GM19328 (cell line): ENCODE results near the gene SRRM3.
"Not testable (repeated sequence)": the region's sequence is repeated elsewhere in the genome, so short reads cannot be mapped to it uniquely, and the experiment has no call there.

Source experiments
- ATAC-seq: cut with Tn5 transposase; IDR thresholded peaks from one replicate; pipeline ENCODE4 v1.9.1; 2021; ENCODE audit warnings: mild to moderate bottlenecking, moderate library complexity; ENCODE audit not compliant: unreplicated experiment

SRRM3 gene

GRCh38 chr7:76285604-76286374 is 84.1 kb downstream of the SRRM3 start:
- ATAC-seq, result no peak

DNA sequence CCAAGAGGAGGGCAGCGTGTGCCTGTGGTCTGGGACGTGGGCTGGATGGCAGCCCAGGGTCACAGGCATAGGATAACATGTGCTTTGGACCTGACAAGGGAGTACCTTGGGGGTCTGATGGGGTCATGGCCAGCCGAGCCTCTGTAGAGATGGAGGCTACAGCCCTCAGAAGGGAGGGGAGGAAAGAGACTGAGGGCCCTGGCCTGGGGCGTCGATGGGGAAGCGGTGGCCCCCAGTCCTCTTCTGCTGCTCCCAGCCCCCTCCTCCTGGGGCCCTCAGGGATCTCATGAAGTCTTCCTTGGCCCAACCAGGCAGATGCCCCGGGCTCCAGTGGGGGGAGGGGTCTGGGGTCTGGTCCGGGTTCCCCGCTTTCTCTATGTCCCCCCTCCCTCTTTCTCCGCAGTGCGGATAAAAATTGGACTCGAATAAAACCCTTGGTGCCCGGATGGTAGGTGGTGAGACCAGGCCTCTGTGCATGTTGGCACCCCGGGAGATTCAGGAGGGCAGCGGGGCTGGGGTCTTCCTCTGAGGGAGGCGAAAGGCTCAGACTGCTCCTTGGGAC is 85.2 kb downstream of the SRRM3 start:
- ATAC-seq, result no peak

- not testable (repeated sequence) for ATAC-seq
These were observed 89.2 kb downstream of the SRRM3 start for GRCh38 chr7:76290847-76291350.

GRCh38 chr7:76291351-76292212 is 89.9 kb downstream of the SRRM3 start:
- ATAC-seq, result peak; percentile 67

GRCh38 chr7:76292213-76292573 is 90.5 kb downstream of the SRRM3 start:
- no peak for ATAC-seq

DNA sequence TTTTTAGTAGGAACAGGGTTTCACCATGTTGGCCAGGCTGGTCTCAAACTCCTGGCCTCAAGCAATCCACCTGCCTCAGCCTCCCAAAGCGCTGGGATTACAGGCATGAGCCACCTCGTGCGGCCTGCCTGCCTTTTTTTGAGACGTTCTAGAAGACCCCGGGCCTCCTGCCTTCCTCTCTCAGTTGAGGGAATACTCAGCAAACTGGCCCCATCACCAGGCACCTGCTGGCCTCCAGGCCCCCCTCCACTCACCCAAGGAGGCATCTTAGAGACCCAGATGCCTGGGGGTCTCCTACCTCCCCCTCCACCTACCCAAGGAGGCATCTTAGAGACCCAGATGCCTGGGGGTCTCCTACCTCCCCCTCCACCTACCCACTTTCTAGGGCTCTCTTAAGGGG is 91.2 kb downstream of the SRRM3 start:
- ATAC-seq, result not testable (repeated sequence)

DNA sequence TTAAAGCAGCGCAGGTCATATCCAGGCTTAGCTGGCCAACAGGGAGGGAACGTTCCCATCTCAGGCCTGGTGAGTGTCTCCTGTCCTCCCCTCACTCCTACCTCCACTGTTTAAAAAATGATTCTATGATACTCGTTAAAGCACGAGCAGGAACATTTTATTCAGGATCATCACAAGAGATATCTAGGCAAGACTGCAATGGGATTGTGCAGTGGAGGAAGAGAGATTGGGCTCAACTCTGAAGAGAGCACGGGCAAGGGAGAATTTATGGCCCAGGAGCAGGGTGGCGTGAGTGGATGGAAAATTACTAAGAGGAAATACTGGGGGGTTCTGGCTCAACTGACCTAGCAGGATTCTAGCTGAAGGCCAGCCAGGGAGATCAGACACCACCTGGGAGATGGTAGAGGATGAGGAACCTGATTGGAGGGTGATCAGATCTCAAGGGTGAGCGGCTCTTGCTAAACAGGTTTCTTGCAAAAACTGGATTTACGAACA is 91.8 kb downstream of the SRRM3 start:
- ATAC-seq, result no peak

GRCh38 chr7:76294344-76295024 is 92.8 kb downstream of the SRRM3 start:
- no peak for ATAC-seq

- no peak for ATAC-seq
These were observed 95.3 kb downstream of the SRRM3 start for GRCh38 chr7:76296743-76297740.

DNA sequence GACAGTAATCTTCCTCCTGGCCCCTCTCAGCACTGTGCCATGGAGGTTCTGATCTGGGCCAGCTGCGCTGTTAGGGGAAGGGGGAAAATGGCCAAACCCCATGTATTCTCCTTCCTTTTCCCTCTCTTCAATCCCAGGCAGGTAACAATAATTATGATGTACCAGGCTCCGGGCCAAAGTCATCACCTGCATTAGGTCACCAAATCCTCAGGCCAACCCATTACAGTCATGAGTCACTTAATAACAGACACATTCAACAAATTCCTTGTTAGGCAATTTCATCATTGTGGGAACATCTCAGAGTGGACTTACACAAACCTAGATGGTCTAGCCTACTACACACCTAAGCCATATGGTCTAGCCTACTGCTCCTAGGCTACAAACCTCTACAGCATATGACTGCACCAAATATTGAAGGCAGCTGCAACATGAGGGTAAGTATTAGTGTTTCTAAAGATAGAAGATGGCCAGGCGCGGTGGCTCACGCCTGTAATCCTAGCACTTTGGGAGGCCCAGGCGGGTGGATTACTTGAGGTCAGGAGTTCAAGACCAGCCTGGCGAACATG is 98.6 kb downstream of the SRRM3 start:
- ATAC-seq, result no peak

- no peak for ATAC-seq
These were observed 99.3 kb downstream of the SRRM3 start for GRCh38 chr7:76301000-76301399.

DNA sequence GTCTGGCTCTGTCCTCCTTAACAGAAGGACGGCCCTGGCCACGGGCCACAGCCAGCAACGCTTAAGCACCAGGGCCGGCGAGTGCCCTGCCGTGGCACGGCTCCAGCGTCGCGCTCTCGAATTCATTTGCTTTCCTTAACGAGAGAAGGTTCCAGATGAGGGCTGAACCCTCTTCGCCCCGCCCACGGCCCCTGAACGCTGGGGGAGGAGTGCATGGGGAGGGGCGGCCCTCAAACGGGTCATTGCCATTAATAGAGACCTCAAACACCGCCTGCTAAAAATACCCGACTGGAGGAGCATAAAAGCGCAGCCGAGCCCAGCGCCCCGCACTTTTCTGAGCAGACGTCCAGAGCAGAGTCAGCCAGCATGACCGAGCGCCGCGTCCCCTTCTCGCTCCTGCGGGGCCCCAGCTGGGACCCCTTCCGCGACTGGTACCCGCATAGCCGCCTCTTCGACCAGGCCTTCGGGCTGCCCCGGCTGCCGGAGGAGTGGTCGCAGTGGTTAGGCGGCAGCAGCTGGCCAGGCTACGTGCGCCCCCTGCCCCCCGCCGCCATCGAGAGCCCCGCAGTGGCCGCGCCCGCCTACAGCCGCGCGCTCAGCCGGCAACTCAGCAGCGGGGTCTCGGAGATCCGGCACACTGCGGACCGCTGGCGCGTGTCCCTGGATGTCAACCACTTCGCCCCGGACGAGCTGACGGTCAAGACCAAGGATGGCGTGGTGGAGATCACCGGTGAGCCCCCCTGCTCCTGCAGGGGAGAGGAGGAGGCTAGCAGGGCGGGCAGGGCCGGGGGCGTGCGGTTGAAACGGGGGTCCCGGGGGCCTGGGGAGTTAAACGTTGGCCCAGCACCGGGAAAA is 100.9 kb downstream of the SRRM3 start, which contains the start of gene HSPB1:
TSS of gene HSPB1 (plus strand) at position 327 of the 855 bp plus-strand sequence. CDS start at position 367, 40 bp downstream.
- no peak for ATAC-seq

- ATAC-seq, result no peak
These were observed 101.8 kb downstream of the SRRM3 start for GRCh38 chr7:76303202-76304147.

DNA sequence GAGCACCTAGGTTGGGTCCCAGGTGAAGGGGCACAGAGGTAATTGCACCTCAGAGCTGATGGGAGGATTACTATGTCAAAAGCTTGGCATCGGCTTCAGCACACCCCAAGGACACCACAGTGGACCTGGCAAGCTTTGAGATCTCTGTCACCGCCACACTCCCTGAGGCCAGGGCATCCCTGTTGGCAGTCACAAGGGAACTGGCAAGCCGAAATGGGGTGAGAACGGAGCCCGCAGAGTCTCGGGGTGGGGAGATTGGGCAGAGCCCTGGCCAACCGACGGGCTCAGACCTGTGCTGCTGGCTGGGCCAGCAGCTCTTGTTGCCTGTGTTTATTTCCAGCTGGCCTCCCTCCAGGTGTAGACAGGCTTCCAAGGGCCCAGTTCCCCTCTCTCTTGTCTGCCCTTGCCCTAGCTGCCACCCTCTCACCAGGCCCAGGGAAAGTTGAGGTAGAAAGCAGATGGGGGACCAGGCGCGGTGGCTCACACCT is 103.2 kb downstream of the SRRM3 start:
- no peak for ATAC-seq

GRCh38 chr7:76308874-76309273 is 107.2 kb downstream of the SRRM3 start:
- not testable (repeated sequence) for ATAC-seq

- not testable (repeated sequence) for ATAC-seq
These were observed 107.8 kb downstream of the SRRM3 start for GRCh38 chr7:76309341-76310101.
